Large intestine (tissue), 3 donors: ENCODE data around the gene PTPRN2. TPM values are rescaled to one million over a fixed set of nuclear protein-coding genes. Genes with fewer than 3 reads are reported as not detected.

Experiments used
- DNase-seq, 2 donors: peaks; one replicate each; pipeline versions ENCODE4 v3.0.0 to v3.0.0-alpha.2; 2013
- H3K27ac ChIP-seq: one replicate; pipeline ENCODE4 v1.5.1; 2013; ENCODE audit warnings: low read length
- H3K27me3 ChIP-seq: 2 replicates; pipeline ENCODE4 v1.6.1; 2013; ENCODE audit warnings: low read length; ENCODE audit not compliant: control insufficient read depth, insufficient read depth
- H3K36me3 ChIP-seq: 2 replicates; pipeline ENCODE4 v1.6.1; 2013; ENCODE audit warnings: low read length; ENCODE audit not compliant: control insufficient read depth, insufficient read depth
- H3K4me1 ChIP-seq: one replicate; pipeline ENCODE4 v1.6.1; 2013; ENCODE audit warnings: low read length; ENCODE audit not compliant: control insufficient read depth, insufficient read depth
- H3K4me3 ChIP-seq: one replicate; pipeline ENCODE4 v1.5.1; 2013; ENCODE audit warnings: low read length
- H3K9me3 ChIP-seq: one replicate; pipeline ENCODE4 v1.6.1; 2013; ENCODE audit warnings: mild to moderate bottlenecking, low read depth, low read length, moderate library complexity; ENCODE audit not compliant: control insufficient read depth
- WGBS: methylation state at CpG from one replicate; pipeline ENCODE4 v1.1.5; 2013; ENCODE audit warnings: low lambda C conversion rate; ENCODE audit not compliant: insufficient coverage; 5-methylcytosine and 5-hydroxymethylcytosine counted together
- polyA plus RNA-seq: library from polyadenylated mRNA; unstranded; fragments of 120-200 nt; gene quantifications from one replicate; pipeline ENCODE4 v1.2.1, GENCODE V29; 2013

PTPRN2 gene
- polyA plus RNA-seq, 1 donor, result 13.4 TPM

DNA sequence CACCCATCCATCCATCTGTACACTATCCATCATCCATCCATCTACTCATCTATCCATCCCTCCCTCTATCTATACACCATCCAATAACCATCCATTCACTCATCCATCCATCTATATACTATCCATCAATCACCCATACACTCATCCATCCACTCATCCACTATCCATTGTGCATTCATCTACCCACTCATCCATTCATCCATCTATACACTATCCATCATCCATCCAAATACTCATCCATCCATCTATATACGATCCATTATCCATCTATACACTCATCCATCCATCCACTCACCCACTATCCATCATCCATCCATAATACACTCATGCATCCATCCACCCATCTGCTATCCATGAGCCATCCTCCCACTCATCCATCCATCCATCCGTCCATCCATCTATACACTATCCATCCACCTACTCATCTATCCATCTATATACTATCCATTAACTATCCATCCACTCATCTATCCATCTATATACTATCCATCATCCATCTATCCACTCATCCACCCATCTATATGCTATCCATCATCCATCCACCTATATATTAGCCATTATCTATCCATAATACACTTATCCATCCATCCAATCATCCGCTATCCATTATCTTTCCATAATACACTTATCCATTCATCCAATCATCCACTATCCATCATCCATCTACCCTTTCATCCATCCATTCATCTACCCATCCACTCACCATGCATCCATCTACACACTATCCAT is 765.5 kb downstream of the PTPRN2 start:
- Histone ChIP-seq H3K27ac (no peak overlapping the region), H3K9me3 (peaks cover 41% of the 10 kb centered on the region), H3K4me3 (no peak overlapping the region), H3K36me3 (no peaks in the 10 kb centered on the region), H3K4me1 (no peaks in the 10 kb centered on the region), H3K27me3 (no peaks in the 10 kb centered on the region)
- no peak for DNase-seq
- WGBS, result 100% methylated on average over 2 of the region's 3 CpGs

DNA sequence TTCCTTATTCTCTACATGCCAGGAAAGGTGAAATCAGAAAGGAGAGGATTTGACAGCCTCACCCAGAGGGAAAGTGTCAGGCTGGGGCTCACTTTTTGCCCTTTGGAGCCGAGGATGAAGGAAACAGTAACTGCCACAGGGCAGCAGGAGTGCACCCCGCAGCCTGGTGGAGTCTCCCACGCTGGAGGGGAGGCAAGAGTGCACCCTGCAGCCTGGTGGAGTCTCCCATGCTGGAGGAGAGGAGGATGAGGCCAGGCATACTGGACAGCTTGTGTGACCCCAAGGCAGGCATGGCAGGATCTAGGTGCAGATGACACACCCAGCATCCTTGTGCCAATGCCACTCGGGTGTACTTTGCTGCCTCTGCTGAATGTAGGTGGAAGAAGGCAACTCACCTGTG is 766.8 kb downstream of the PTPRN2 start:
- no peaks in the 10 kb centered on the region for H3K27me3 ChIP-seq
- H3K27ac ChIP-seq, result no peak overlapping the region
- no CpG with 5 or more reads among the region's 4 CpGs for WGBS
- DNase-seq, result no peak
- no peaks in the 10 kb centered on the region for H3K36me3 ChIP-seq
- H3K4me3 ChIP-seq, result no peak overlapping the region
- H3K9me3 ChIP-seq, result peaks cover 40% of the 10 kb centered on the region
- H3K4me1 ChIP-seq, result no peaks in the 10 kb centered on the region

DNA sequence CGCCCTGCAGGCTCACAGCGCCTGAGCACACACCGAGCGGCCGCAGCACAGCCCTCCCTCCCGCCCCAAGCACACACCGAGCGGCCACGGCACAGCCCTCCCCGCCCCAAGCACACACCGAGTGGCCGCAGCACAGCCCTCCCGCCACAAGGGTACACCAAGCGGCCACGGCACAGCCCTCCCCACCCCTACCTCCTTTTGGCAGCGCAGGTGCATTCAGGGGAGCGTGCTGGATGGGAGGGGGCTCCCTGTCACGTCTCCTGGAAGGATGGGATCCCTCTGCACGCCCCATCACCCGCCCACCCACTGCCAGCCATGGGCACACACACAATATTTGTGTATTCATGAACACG is 768.2 kb downstream of the PTPRN2 start:
- Histone ChIP-seq H3K9me3 (peaks cover 46% of the 10 kb centered on the region), H3K4me3 (no peak overlapping the region)

DNA sequence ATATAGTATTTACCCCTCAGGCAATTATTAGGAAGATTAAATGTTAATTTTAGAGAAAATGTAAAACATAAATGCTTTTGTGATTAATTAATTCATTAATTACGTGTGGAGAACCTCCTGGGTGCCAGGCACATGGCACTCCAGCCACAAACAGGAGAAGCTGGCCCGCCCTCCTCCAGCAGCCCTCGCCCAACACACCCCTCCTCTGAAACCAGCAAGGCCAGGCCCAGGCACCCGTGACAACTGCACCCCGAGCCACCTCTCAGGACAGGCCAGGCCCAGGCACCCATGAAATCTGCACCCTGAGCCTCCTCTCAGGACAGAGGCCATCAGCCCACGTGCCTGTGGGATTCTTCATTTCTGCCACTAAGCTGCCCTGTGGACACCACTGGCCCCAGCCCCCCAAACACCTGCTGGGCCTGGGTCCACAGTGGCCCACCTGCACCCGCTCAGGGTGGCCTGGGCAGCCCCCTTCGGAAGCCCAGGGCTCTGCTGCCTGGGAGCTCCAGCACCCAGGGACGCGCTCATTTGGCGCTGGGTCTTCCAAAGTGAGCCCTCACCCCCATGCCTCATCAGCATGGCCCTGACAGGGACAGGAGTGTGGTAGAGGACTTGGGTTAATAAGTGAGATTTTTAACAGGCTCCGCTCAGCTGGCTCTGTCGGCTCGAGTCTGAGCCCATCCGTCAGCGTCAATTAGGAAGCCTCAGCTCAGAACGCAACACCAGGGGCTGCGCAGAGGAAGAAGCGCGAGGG is 768.7 kb downstream of the PTPRN2 start:
- Histone ChIP-seq H3K9me3 (peaks cover 45% of the 10 kb centered on the region), H3K27ac (no peak overlapping the region), H3K27me3 (no peaks in the 10 kb centered on the region), H3K36me3 (no peaks in the 10 kb centered on the region), H3K4me1 (no peaks in the 10 kb centered on the region), H3K4me3 (no peak overlapping the region)
- no CpG with 5 or more reads among the region's 20 CpGs for WGBS
- DNase-seq, result no peak

More for the DNA sequence above, 768.2 kb downstream of the PTPRN2 start:
- Histone ChIP-seq H3K4me1 (no peaks in the 10 kb centered on the region), H3K36me3 (no peaks in the 10 kb centered on the region), H3K27ac (no peak overlapping the region), H3K27me3 (no peaks in the 10 kb centered on the region)
- no peak for DNase-seq
- no CpG with 5 or more reads among the region's 21 CpGs for WGBS

DNA sequence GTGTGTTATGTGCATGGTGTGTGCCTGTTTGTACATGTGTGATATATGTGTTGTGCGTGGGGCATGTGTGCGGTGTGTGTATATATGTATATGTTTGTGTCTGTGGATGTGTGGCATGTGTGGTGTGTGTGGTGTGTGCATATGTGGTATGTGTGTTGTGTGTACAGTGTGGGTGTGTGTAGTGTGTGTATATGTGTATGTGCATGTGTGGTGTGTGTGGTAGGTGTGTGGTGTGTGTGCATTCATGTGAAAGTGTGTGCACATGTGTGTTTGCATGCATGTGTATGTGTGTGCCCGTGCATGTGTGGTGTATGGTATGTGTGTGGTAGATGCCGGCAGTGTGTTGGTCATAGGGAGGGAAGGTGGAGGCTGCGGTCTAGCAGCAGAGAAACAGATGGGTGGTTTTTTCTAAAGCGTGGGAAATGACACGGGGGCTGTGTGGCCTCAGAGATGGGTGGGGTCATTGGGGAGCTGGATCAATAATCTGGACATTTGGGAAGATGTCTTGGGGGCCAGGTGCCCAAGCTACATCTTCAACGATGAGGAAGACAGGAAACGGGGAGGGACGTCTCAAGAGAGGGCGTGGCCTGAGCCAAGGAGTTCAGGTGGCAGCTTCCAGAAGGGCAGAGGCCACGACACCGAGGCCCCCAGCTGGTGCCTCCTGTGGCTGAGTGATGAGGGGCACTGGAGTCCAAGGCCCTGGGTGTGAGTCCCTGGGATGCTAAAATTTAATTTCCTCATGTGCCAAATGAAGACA is 769.5 kb downstream of the PTPRN2 start:
- no peak overlapping the region for H3K27ac ChIP-seq
- no peak for DNase-seq
- no peaks in the 10 kb centered on the region for H3K27me3 ChIP-seq
- H3K4me3 ChIP-seq, result no peak overlapping the region
- H3K9me3 ChIP-seq, result peaks cover 48% of the 10 kb centered on the region
- no peaks in the 10 kb centered on the region for H3K4me1 ChIP-seq
- WGBS, result no CpG with 5 or more reads among the region's 13 CpGs
- no peaks in the 10 kb centered on the region for H3K36me3 ChIP-seq

DNA sequence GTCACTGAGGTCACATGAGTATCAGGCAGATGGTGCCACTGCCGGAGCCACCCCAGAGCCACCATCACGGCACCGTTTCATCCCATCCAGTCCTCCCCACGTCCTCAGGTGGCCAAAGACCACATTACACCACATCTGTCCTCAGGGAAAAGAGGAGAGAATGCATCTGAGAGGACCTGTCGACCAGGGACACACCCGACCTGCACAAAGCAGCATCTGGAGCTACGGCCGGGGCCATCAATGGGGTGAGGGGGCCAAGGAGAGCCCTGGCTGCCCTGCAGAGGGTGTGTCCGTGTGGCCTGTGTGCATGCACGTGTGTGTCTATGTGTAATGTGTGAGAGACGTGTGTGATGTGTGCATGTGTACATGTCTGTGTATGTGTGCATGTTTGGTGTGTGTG is 770.2 kb downstream of the PTPRN2 start:
- H3K4me3 ChIP-seq, result no peak overlapping the region
- no peaks in the 10 kb centered on the region for H3K36me3 ChIP-seq
- no peaks in the 10 kb centered on the region for H3K27me3 ChIP-seq
- WGBS, result 100% methylated on average over 1 of the region's 11 CpGs
- H3K4me1 ChIP-seq, result no peaks in the 10 kb centered on the region
- H3K27ac ChIP-seq, result no peak overlapping the region
- DNase-seq, result no peak
- H3K9me3 ChIP-seq, result peaks cover 44% of the 10 kb centered on the region

DNA sequence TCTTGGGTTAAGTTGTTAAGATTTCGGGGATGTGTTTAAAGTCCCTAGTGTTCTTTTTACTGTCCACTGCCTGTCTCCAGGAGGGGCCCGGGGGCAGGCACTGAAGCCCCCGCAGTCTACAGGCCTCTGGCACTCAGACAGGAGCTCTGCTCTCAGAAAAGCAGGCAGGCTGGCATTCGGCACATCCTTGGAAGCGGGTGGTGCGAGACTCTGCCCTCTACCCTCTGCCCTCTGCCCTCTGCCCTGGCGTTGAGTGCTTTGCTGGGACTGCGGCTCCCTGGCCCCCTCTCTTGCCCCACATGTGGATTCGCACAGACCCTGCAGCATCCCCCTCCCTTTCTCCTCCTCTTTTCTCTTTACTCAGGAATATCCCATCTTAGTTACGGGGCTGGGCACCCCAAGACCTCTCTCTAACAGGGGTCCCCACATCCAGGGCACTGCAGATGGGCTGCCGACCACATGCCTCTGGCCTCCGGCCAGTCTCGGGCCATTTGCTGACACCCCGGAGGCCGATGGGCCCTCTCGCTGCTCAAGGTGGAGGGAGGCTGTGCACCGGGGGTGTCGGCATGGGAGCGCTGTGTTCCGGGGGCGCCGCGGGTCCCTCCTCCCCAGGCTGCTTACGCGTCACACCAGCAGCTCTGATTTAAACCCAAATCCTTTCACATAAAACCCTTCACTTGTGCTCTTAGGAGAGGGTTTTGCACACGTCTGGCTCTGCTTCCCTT is 770.9 kb downstream of the PTPRN2 start:
- no peaks in the 10 kb centered on the region for H3K4me1 ChIP-seq
- WGBS, result no CpG with 5 or more reads among the region's 26 CpGs

DNA sequence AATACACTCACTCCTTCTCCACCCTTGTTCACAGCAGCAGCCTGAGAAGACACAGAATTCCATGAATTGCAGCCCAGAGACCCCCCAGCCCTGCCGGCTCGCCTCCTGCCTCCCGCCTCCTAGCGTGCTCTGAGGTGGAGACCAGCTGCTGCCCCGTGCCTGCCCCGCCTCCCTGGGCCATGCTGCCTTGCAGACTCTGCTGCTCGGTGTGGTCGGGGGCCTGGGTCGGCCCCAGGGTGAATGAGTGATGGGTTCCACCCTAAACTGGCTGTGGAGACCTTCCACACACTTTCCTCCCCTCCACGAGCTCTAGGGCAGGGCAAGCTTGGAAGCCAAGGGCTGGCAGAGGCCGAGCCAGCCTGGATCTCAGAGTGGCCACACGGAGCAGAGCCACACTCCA is 771.5 kb downstream of the PTPRN2 start:
- DNase-seq, result no peak
- Histone ChIP-seq H3K27me3 (no peaks in the 10 kb centered on the region), H3K9me3 (peaks cover 42% of the 10 kb centered on the region), H3K4me1 (no peaks in the 10 kb centered on the region), H3K36me3 (no peaks in the 10 kb centered on the region), H3K4me3 (no peak overlapping the region), H3K27ac (no peak overlapping the region)
- WGBS, result no CpG with 5 or more reads among the region's 12 CpGs

More for the DNA sequence above, 770.9 kb downstream of the PTPRN2 start:
- Histone ChIP-seq H3K27ac (no peak overlapping the region), H3K9me3 (peaks cover 42% of the 10 kb centered on the region), H3K36me3 (no peaks in the 10 kb centered on the region), H3K4me3 (no peak overlapping the region), H3K27me3 (no peaks in the 10 kb centered on the region)
- no peak for DNase-seq

DNA sequence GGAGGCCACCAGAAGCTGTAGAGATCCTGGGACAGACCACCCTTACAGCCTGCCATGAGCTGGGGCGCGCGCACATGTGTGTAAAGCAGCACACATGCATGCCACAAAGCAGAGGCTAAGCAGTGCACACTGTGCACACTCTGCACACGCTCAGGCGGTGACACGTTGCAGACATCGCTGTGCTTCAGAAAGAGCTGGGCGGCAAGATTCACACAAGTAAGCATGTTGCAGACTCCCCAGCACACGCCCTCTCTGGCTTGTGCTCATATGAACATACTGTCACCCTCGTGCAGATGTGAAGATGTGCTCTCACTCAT is 772.0 kb downstream of the PTPRN2 start:
- H3K27me3 ChIP-seq, result no peaks in the 10 kb centered on the region
- H3K27ac ChIP-seq, result no peak overlapping the region
- H3K36me3 ChIP-seq, result no peaks in the 10 kb centered on the region
- H3K9me3 ChIP-seq, result peaks cover 44% of the 10 kb centered on the region
- no peak overlapping the region for H3K4me3 ChIP-seq
- no peaks in the 10 kb centered on the region for H3K4me1 ChIP-seq
- no CpG with 5 or more reads among the region's 10 CpGs for WGBS
- no peak for DNase-seq
